KBM-7 (cell line): ENCODE measurements around the gene ZNF148.

Experiments used
- DNase-seq: peaks from one replicate; pipeline ENCODE4 v3.0.0-alpha.2; 2015
- in situ Hi-C: fragments of 300-500 bp; cut with MboI; formaldehyde crosslinking; loops from 2 replicates; pipeline ENCODE4 v1.14.3; 2020; ENCODE audit warnings: low sequenced_read_pairs, low pct_unique_long_range_greater_than_20kb, mixed read lengths

The ZNF148 gene

GRCh38 chr3:125207949-125208568, 167.1 kb downstream of the ZNF148 start:
- in situ Hi-C loops, result no loop called here
- DNase-seq, result no peak

- in situ Hi-C loops, result no loop called here
- DNase-seq, result no peak
These were observed 167.6 kb downstream of the ZNF148 start for GRCh38 chr3:125207507-125207906.

GRCh38 chr3:125206934-125207333, 168.2 kb downstream of the ZNF148 start:
- in situ Hi-C loops, result no loop called here
- DNase-seq, result no peak

GRCh38 chr3:125203731-125204130, 171.4 kb downstream of the ZNF148 start:
- in situ Hi-C loops, result no loop called here
- no peak for DNase-seq

- DNase-seq, result peak; percentile 31
- in situ Hi-C loops, result no loop called here
These were observed 172.9 kb downstream of the ZNF148 start for GRCh38 chr3:125202197-125202596.

- in situ Hi-C loops, result no loop called here
These were observed 174.4 kb downstream of the ZNF148 start for GRCh38 chr3:125200731-125201139.

GRCh38 chr3:125194849-125195601, 180.1 kb downstream of the ZNF148 start:
- no peak for DNase-seq
- in situ Hi-C loops, result no loop called here

More at GRCh38 chr3:125200731-125201139, 174.4 kb downstream of the ZNF148 start:
- DNase-seq, result no peak

GRCh38 chr3:125194061-125194848, 180.9 kb downstream of the ZNF148 start:
- DNase-seq, result no peak
- in situ Hi-C loops, result no loop called here

GRCh38 chr3:125192190-125193035, 182.7 kb downstream of the ZNF148 start:
- DNase-seq, result peak; percentile 7
- in situ Hi-C loops, result no loop called here

GRCh38 chr3:125191730-125192129, 183.4 kb downstream of the ZNF148 start:
- no peak for DNase-seq
- in situ Hi-C loops, result no loop called here

GRCh38 chr3:125191256-125191655, 183.9 kb downstream of the ZNF148 start:
- DNase-seq, result no peak
- in situ Hi-C loops, result no loop called here

GRCh38 chr3:125190786-125191185, 184.3 kb downstream of the ZNF148 start:
- in situ Hi-C loops, result no loop called here
- DNase-seq, result no peak

- in situ Hi-C loops, result no loop called here
- DNase-seq, result no peak
These were observed 185.6 kb downstream of the ZNF148 start for GRCh38 chr3:125189378-125190165.

GRCh38 chr3:125188955-125189354, 186.2 kb downstream of the ZNF148 start:
- in situ Hi-C loops, result no loop called here
- no peak for DNase-seq

- DNase-seq, result no peak
- in situ Hi-C loops, result no loop called here
These were observed 187.6 kb downstream of the ZNF148 start for GRCh38 chr3:125187599-125187910.

- in situ Hi-C loops, result no loop called here
- no peak for DNase-seq
These were observed 188.1 kb downstream of the ZNF148 start for GRCh38 chr3:125186800-125187598.

GRCh38 chr3:125186261-125186787, 188.8 kb downstream of the ZNF148 start:
- in situ Hi-C loops, result no loop called here
- no peak for DNase-seq

- in situ Hi-C loops, result no loop called here
- DNase-seq, result no peak
These were observed 189.3 kb downstream of the ZNF148 start for GRCh38 chr3:125185805-125186204.
